ENCODE data around the gene IFNGR2. TPM values are rescaled to one million over a fixed set of nuclear protein-coding genes. Genes with fewer than 3 reads are reported as not detected.

The IFNGR2 gene
- total and polyA plus RNA-seq, 2 donors (not counting 3 experiments of a cell fraction or from before 2014, with no cell fraction given): 44.2 to 46.1 TPM

DNA sequence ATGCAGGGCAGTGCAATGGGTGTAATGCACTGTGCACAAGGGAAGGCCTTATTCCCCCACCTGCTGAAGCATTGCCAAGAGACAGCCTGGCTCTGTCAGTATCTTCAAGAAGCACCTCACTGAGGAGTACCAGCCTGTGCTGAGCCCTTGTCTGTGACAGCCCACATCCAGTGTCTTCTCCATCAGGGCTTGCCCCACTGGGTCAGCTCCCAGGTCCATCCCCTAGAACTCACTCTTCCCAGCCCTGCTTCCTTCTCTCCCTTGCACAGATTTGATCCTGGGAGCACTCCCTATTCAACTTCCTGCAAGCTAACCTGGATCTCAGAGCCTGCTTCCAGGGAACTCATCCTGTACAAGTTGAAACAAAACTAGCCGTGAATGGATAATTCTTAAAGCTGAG is 33.6 kb upstream of the IFNGR2 start:
- dilution Hi-C loops (cut with MboI; ENCODE audit: extremely low pct_ligation_motif_present, low sequenced_read_pairs) (no loop called here), intact Hi-C loops (cut with micrococcal nuclease) (no loop called here)
- Histone ChIP-seq H3K9me1 (replicated peaks; ENCODE audit: control insufficient read depth, extremely low read depth, insufficient read depth, low read length) (no peaks in the 10 kb centered on the region), H3K9me3 (replicated peaks; ENCODE audit: control insufficient read depth, insufficient read depth, low read length) (peaks cover 4% of the 10 kb centered on the region), H3K27ac (ENCODE audit: insufficient read depth, low read depth, low read length) (no peak overlapping the region), H4K20me1 (replicated peaks; ENCODE audit: control insufficient read depth, extremely low read depth, insufficient read depth, low read length) (no peaks in the 10 kb centered on the region), H3K4me2 (ENCODE audit: insufficient read depth, low read length) (no peak overlapping the region), H2AFZ (ENCODE audit: low read depth, low read length) (no peak overlapping the region), H3K79me2 (ENCODE audit: control insufficient read depth, insufficient read depth, low read length) (no peaks in the 10 kb centered on the region), H3K27me3 (ENCODE audit: control insufficient read depth in 2 of 2, insufficient read depth in 2 of 2, low read length in 2 of 2) (no peaks in the 10 kb centered on the region), H3K36me3 (ENCODE audit: control insufficient read depth in 2 of 2, extremely low read depth in 1 of 2, insufficient read depth in 2 of 2, low read length in 2 of 2) (no peaks in the 10 kb centered on the region), H3K9ac (replicated peaks; ENCODE audit: extremely low read depth, insufficient read depth, low read length) (no peak overlapping the region), H3K4me1 (ENCODE audit: control insufficient read depth, extremely low read depth, insufficient read depth, low read length) (peaks cover 7% of the 10 kb centered on the region), H3K4me3 (replicated peaks in 1 of 3; ENCODE audit: insufficient read depth in 1 of 3, low read depth in 1 of 3, low read length in 3 of 3) (no peak overlapping the region)
- FAIRE-seq: no peak
- ChIA-PET POLR2A (no interaction called here), CTCF (interaction anchor here (1.1 to 2.9 kb wide), 3 partner anchors 8 to 173 kb away, joined by 4 to 24 read pairs (median 8); no protein-coding TSS in a partner anchor)
- TF ChIP-seq MYC (IDR thresholded peaks at IDR 0.05; ENCODE audit: low read depth, low read length): no peak
- TF ChIP-seq, protein P1, sequence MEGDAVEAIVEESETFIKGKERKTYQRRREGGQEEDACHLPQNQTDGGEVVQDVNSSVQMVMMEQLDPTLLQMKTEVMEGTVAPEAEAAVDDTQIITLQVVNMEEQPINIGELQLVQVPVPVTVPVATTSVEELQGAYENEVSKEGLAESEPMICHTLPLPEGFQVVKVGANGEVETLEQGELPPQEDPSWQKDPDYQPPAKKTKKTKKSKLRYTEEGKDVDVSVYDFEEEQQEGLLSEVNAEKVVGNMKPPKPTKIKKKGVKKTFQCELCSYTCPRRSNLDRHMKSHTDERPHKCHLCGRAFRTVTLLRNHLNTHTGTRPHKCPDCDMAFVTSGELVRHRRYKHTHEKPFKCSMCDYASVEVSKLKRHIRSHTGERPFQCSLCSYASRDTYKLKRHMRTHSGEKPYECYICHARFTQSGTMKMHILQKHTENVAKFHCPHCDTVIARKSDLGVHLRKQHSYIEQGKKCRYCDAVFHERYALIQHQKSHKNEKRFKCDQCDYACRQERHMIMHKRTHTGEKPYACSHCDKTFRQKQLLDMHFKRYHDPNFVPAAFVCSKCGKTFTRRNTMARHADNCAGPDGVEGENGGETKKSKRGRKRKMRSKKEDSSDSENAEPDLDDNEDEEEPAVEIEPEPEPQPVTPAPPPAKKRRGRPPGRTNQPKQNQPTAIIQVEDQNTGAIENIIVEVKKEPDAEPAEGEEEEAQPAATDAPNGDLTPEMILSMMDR (IDR thresholded peaks at IDR 0.05; ENCODE audit: extremely low read depth in 1 of 2, insufficient read depth in 1 of 2, low read depth in 1 of 2, low read length in 2 of 2): no peak
- TF ChIP-seq POLR2AphosphoS5 (IDR thresholded peaks at IDR 0.05; ENCODE audit: insufficient read depth, low read depth, low read length): no peak
- no peak for TF ChIP-seq FOS (IDR thresholded peaks at IDR 0.05; ENCODE audit: borderline replicate concordance, insufficient read depth, low read length)
- TF ChIP-seq, protein P2, sequence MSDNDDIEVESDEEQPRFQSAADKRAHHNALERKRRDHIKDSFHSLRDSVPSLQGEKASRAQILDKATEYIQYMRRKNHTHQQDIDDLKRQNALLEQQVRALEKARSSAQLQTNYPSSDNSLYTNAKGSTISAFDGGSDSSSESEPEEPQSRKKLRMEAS (IDR thresholded peaks at IDR 0.05; ENCODE audit: insufficient read depth, insufficient read length): no peak
- TF ChIP-seq GATA2 (IDR thresholded peaks at IDR 0.05; ENCODE audit: insufficient read depth, insufficient read length, low read depth, low read length): no peak
- TF ChIP-seq JUN (IDR thresholded peaks at IDR 0.05; ENCODE audit: borderline replicate concordance, insufficient read depth, insufficient read length, low read depth): no peak
- TF ChIP-seq EZH2 (IDR thresholded peaks at IDR 0.05; ENCODE audit: borderline replicate concordance, low read depth, low read length, severe bottlenecking): no peak
- TF ChIP-seq POLR2A (IDR thresholded peaks at IDR 0.05; ENCODE audit: low read depth, low read length): no peak
- no peak for DNase-seq (ENCODE audit: low read depth, low spot score)
- no TSS peak for BruUV-seq (replicated peaks)

Data from endothelial cell of umbilical vein (primary cell).